Right lobe of liver (tissue), 6 donors: ENCODE data around the gene SPOCK1. TPM values are rescaled to one million over a fixed set of nuclear protein-coding genes. Genes with fewer than 3 reads are reported as not detected.

Source experiments
- ATAC-seq, 4 donors: fragments of 200-7000 bp; cut with Tn5 transposase; one replicate each; pipeline ENCODE4 v1.9.1; 2020; ENCODE audit warnings: mild to moderate bottlenecking in 4 of 4, moderate library complexity in 4 of 4
- DNase-seq, 3 donors: peaks; one replicate each; pipeline ENCODE4 v3.0.0-alpha.2; 2020
- H3K27ac ChIP-seq, 3 donors: fragments of 200-600 bp; one replicate each; pipeline ENCODE4 v1.8.0; 2022
- H3K27me3 ChIP-seq, 2 donors: fragments of 200-600 bp; one replicate each; pipeline ENCODE4 v1.8.0; 2022
- H3K36me3 ChIP-seq, 4 donors: fragments of 200-600 bp; sonication (generic) in 1 of 4; one replicate each; pipeline versions ENCODE4 v1.5.1 to v1.8.0; 2017 to 2022; ENCODE audit warnings: control low read depth in 1 of 4
- H3K4me1 ChIP-seq, 4 donors: fragments of 200-600 bp; sonication (generic) in 1 of 4; one replicate each; pipeline versions ENCODE4 v1.5.1 to v1.8.0; 2017 to 2022; ENCODE audit warnings: control low read depth in 1 of 4
- H3K4me3 ChIP-seq, 3 donors: fragments of 200-600 bp; one replicate each; pipeline ENCODE4 v1.8.0; 2022
- H3K9me3 ChIP-seq, 4 donors: fragments of 200-600 bp; sonication (generic) in 1 of 4; one replicate each; pipeline versions ENCODE4 v1.5.1 to v1.8.0; 2017 to 2022; ENCODE audit warnings: control low read depth in 1 of 4
- CTCF ChIP-seq, 4 donors: fragments of 200-600 bp in 3 of 4; fragments of 450-650 bp in 1 of 4; IDR thresholded peaks; one replicate each; pipeline versions ENCODE4 v1.5.1 to v1.8.0; 2016 to 2022; ENCODE audit warnings: antibody characterized with exemption in 4 of 4, mild to moderate bottlenecking in 2 of 4
- POLR2A ChIP-seq: fragments of 450-650 bp; IDR thresholded peaks from one replicate; pipeline ENCODE4 v1.6.1; 2017; ENCODE audit warnings: antibody characterized with exemption, mild to moderate bottlenecking
- WGBS: methylation state at CpG from one replicate; pipeline ENCODE4 v1.1.6; 2018; ENCODE audit warnings: low coverage, low lambda C conversion rate; ENCODE audit not compliant: insufficient coverage; ENCODE audit errors: missing lambda C conversion rate; 5-methylcytosine and 5-hydroxymethylcytosine counted together
- intact Hi-C, 2 donors: fragments of 100-400 bp; cut with DNase I; formaldehyde crosslinking; loops; one replicate each; pipeline versions ENCODE4 v1.11.2 to v1.14.1; 2022
- total RNA-seq, 6 experiments: library from RNA; depleted of rRNA in 2 of 6; stranded (reverse); fragments of >200 nt in 2 of 6; fragmentation: NEBNext Ultra II Directional in 3 of 6; extraction: Animal tissue kit (Norgen Biotek cat#: 25700) in 3 of 6; gene quantifications; one replicate each; pipeline versions ENCODE4 v1.1.0 to v1.2.4, GENCODE V29; 2016 to 2023
- donor health status: DM: no; HTN: yes; CAD: no.
- donor health status: DM: no; HTN: no; CAD: no.
- donor health status: DM: no; HTN: no; CAD: no.
- donor health status: DM: no; HTN: yes; CAD: no.
- donor health status: DM: no; HTN: yes; CAD: no.

The SPOCK1 gene
- total RNA-seq, 6 experiments from 2014 or later: 0.06 to 0.86 (median 0.15) TPM; not detected in 1

- ATAC-seq: no peak
- 0% methylated on average over 1 of the region's 1 CpG for WGBS
- H3K9me3 ChIP-seq: no peaks in the 10 kb centered on the region
These were observed 471.4 kb downstream of the SPOCK1 start for GRCh38 chr5:137027758-137028157.

GRCh38 chr5:137026296-137026695 lies 472.8 kb downstream of the SPOCK1 start:
- no peaks in the 10 kb centered on the region for H3K9me3 ChIP-seq
- intact Hi-C loops: no loop called here
- TF ChIP-seq POLR2A (no peak), CTCF (IDR thresholded peaks at IDR 0.05) (no peak)
- no peaks in the 10 kb centered on the region for H3K36me3 ChIP-seq
- no peak for DNase-seq
- no peaks in the 10 kb centered on the region for H3K4me1 ChIP-seq
- H3K4me3 ChIP-seq: no peak overlapping the region
- no peaks in the 10 kb centered on the region for H3K27me3 ChIP-seq
- no peak overlapping the region for H3K27ac ChIP-seq
- 82% methylated on average over 1 of the region's 2 CpGs for WGBS
- no peak for ATAC-seq

More at GRCh38 chr5:137027758-137028157, 471.4 kb downstream of the SPOCK1 start:
- no peak overlapping the region for H3K27ac ChIP-seq
- H3K27me3 ChIP-seq: no peaks in the 10 kb centered on the region
- TF ChIP-seq POLR2A (no peak), CTCF (IDR thresholded peaks at IDR 0.05) (no peak)
- no peaks in the 10 kb centered on the region for H3K4me1 ChIP-seq
- no peak for DNase-seq
- intact Hi-C loops: no loop called here
- no peaks in the 10 kb centered on the region for H3K36me3 ChIP-seq
- H3K4me3 ChIP-seq: no peak overlapping the region

- no peak overlapping the region for H3K4me3 ChIP-seq
- no peaks in the 10 kb centered on the region for H3K4me1 ChIP-seq
- WGBS: 33% methylated on average over 4 of the region's 4 CpGs
- DNase-seq (no peak), ATAC-seq (no peak)
- H3K27me3 ChIP-seq: no peaks in the 10 kb centered on the region
- H3K36me3 ChIP-seq: no peaks in the 10 kb centered on the region
- no peak for TF ChIP-seq CTCF (IDR thresholded peaks at IDR 0.05)
- no peak for TF ChIP-seq POLR2A
- intact Hi-C loops: no loop called here
- no peaks in the 10 kb centered on the region for H3K9me3 ChIP-seq
- H3K27ac ChIP-seq: no peak overlapping the region
These were observed 475.1 kb downstream of the SPOCK1 start for GRCh38 chr5:137024044-137024443.

- DNase-seq (no peak), ATAC-seq (no peak)
- Histone ChIP-seq H3K36me3 (no peaks in the 10 kb centered on the region), H3K4me3 (no peak overlapping the region), H3K4me1 (no peaks in the 10 kb centered on the region), H3K27ac (no peak overlapping the region), H3K27me3 (no peaks in the 10 kb centered on the region), H3K9me3 (no peaks in the 10 kb centered on the region)
- 65% methylated on average over 5 of the region's 5 CpGs for WGBS
- intact Hi-C loops: no loop called here
- no peak for TF ChIP-seq POLR2A
- TF ChIP-seq CTCF (IDR thresholded peaks at IDR 0.05): no peak
These were observed 475.8 kb downstream of the SPOCK1 start for GRCh38 chr5:137023371-137023770.

- 45% methylated on average over 2 of the region's 2 CpGs for WGBS
- no peak for TF ChIP-seq POLR2A
- TF ChIP-seq CTCF (IDR thresholded peaks at IDR 0.05): no peak
- intact Hi-C loops: no loop called here
- no peaks in the 10 kb centered on the region for H3K9me3 ChIP-seq
- no peaks in the 10 kb centered on the region for H3K36me3 ChIP-seq
- H3K27me3 ChIP-seq: no peaks in the 10 kb centered on the region
- no peaks in the 10 kb centered on the region for H3K4me1 ChIP-seq
- no peak for ATAC-seq
- no peak overlapping the region for H3K27ac ChIP-seq
- no peak overlapping the region for H3K4me3 ChIP-seq
- DNase-seq: no peak
These were observed 476.4 kb downstream of the SPOCK1 start for GRCh38 chr5:137022725-137023124.
